ENCODE results near the gene INSYN2B.

DNA sequence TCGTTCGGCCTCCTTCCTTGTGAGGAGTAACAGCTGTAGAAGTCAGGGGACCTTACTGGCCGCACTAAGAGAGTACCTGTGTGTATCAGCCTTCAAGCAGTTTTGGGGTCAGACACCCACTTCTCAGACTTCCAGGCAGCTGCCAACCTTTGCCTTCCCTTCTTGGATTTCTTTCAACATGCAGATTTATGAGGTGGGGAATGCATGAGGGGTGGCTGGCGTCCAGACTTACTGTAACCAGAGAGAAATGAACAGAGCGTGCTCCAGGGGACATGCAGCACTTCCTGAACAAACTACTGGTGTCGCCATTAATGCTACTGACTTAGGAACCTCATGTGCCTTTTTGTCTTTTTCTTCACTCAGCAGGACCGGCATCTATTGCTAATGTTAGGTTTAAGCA, 46.7 kb downstream of the INSYN2B start:
- TF ChIP-seq POLR2A (IDR thresholded peaks at IDR 0.05) (no peak), CTCF (IDR thresholded peaks at IDR 0.05) (no peak)
